ENCODE measurements around the gene TMEM119. TPM values are rescaled to one million over a fixed set of nuclear protein-coding genes. Genes with fewer than 3 reads are reported as not detected.

The TMEM119 gene
- total and polyA plus RNA-seq, 2 experiments from 2014 or later, result 55.5 to 93.2 TPM

GRCh38 chr12:108543652-108544051 is 54.2 kb downstream of the TMEM119 start:
- no peak overlapping the region for H3K9ac ChIP-seq
- no peak overlapping the region for H3K27ac ChIP-seq
- in situ Hi-C loops (cut with MboI), result no loop called here
- peak; percentile 30 for DNase-seq
- peaks cover 97% of the 10 kb centered on the region for H3K79me2 ChIP-seq (ENCODE audit: insufficient read depth)
- no peak overlapping the region for H3K4me2 ChIP-seq (ENCODE audit: unreplicated experiment)
- peaks cover 13% of the 10 kb centered on the region; the same call in 1 of the 2 replicates for H3F3A ChIP-seq (ENCODE audit: insufficient read depth)
- H3K9me3 ChIP-seq (ENCODE audit: low read depth), result no peaks in the 10 kb centered on the region
- H3K9me2 ChIP-seq (ENCODE audit: insufficient read depth), result no peaks in the 10 kb centered on the region
- H4K20me1 ChIP-seq (ENCODE audit: insufficient read depth), result no peaks in the 10 kb centered on the region
- H2AFZ ChIP-seq, result no peak overlapping the region
- WGBS, 2 experiments (ENCODE audit: low coverage in 1 of 2, low lambda C conversion rate in 2 of 2, missing lambda C conversion rate in 2 of 2), result 47 to 50% methylated on average over 3 of the region's 3 CpGs
- peaks cover 7% of the 10 kb centered on the region; the same call in 1 of the 2 replicates for H3K4me1 ChIP-seq (ENCODE audit: insufficient read depth)
- TF ChIP-seq EZH2 (IDR thresholded peaks at IDR 0.05; ENCODE audit: insufficient read depth, poor library complexity, severe bottlenecking), result no peak
- no peak for TF ChIP-seq EZH2phosphoT487 (IDR thresholded peaks at IDR 0.05; ENCODE audit: insufficient read depth, low read depth)
- peaks cover 38% of the 10 kb centered on the region; the same call in 1 of the 2 replicates for H3K36me3 ChIP-seq (ENCODE audit: low read depth)
- no peaks in the 10 kb centered on the region for H3K27me3 ChIP-seq (replicated peaks; ENCODE audit: insufficient read depth)
- H3K4me3 ChIP-seq, result no peak overlapping the region

GRCh38 chr12:108542320-108542719 is 55.6 kb downstream of the TMEM119 start:
- TF ChIP-seq EZH2 (IDR thresholded peaks at IDR 0.05; ENCODE audit: insufficient read depth, poor library complexity, severe bottlenecking) (no peak), EZH2phosphoT487 (IDR thresholded peaks at IDR 0.05; ENCODE audit: insufficient read depth, low read depth) (no peak)
- no peaks in the 10 kb centered on the region for H3K9me2 ChIP-seq (ENCODE audit: insufficient read depth)
- H3K9me3 ChIP-seq (ENCODE audit: low read depth), result no peaks in the 10 kb centered on the region
- no peaks in the 10 kb centered on the region for H4K20me1 ChIP-seq (ENCODE audit: insufficient read depth)
- H2AFZ ChIP-seq, result no peak overlapping the region
- no peaks in the 10 kb centered on the region for H3K27me3 ChIP-seq (replicated peaks; ENCODE audit: insufficient read depth)
- H3K4me2 ChIP-seq (ENCODE audit: unreplicated experiment), result no peak overlapping the region
- in situ Hi-C loops (cut with MboI), result no loop called here
- H3F3A ChIP-seq (ENCODE audit: insufficient read depth), result peaks cover 13% of the 10 kb centered on the region; the same call in 1 of the 2 replicates
- peak; percentile 36 for DNase-seq
- peaks cover 96% of the 10 kb centered on the region for H3K79me2 ChIP-seq (ENCODE audit: insufficient read depth)
- H3K4me1 ChIP-seq (ENCODE audit: insufficient read depth), result peaks cover 7% of the 10 kb centered on the region; the same call in 1 of the 2 replicates
- H3K36me3 ChIP-seq (ENCODE audit: low read depth), result peaks cover 38% of the 10 kb centered on the region
- H3K9ac ChIP-seq, result peak overlapping the region; percentile 73; the same call in 1 of the 2 replicates
- H3K27ac ChIP-seq, result peak overlapping the region; percentile 71; the same call in 1 of the 2 replicates
- WGBS, 2 experiments (ENCODE audit: low coverage in 1 of 2, low lambda C conversion rate in 2 of 2, missing lambda C conversion rate in 2 of 2), result 53 to 61% methylated on average over 4 of the region's 4 CpGs
- no peak overlapping the region for H3K4me3 ChIP-seq

Small RNA genes lying within 50 kb of the gene (microRNA-seq; reads per million reads assigned to microRNA genes)
- gene MIR4496 (ENCODE audit: borderline number of aligned reads), result not detected

Other genes starting within 250 kb of the TMEM119 start
- 8.6 and 9.4 TPM in 2 replicates for gene FICD, start 82.8 kb downstream of the TMEM119 start, total RNA-seq (2014; rRNA removed; shearing (Covaris generic))
- gene FICD, start 82.8 kb downstream of the TMEM119 start, polyA plus RNA-seq (2016; fragmentation: Nextera tagmentation; extraction: Ambion mirVana), result 11.6 TPM in 2 replicates
- 29.7 and 34.0 TPM in 2 replicates for gene SART3, start 36.9 kb downstream of the TMEM119 start, total RNA-seq (2014; rRNA removed; shearing (Covaris generic))
- gene SART3, start 36.9 kb downstream of the TMEM119 start, polyA plus RNA-seq (2016; fragmentation: Nextera tagmentation; extraction: Ambion mirVana), result 20.5 and 20.8 TPM in 2 replicates
- 145 and 159 TPM in 2 replicates for gene ISCU, start 35.5 kb downstream of the TMEM119 start, total RNA-seq (2014; rRNA removed; shearing (Covaris generic))
- 237 and 240 TPM in 2 replicates for gene ISCU, start 35.5 kb downstream of the TMEM119 start, polyA plus RNA-seq (2016; fragmentation: Nextera tagmentation; extraction: Ambion mirVana)
- 4.4 and 6.1 TPM in 2 replicates for gene SELPLG, start 35.8 kb upstream of the TMEM119 start, total RNA-seq (2014; rRNA removed; shearing (Covaris generic))
- gene SELPLG, start 35.8 kb upstream of the TMEM119 start, polyA plus RNA-seq (2016; fragmentation: Nextera tagmentation; extraction: Ambion mirVana), result 6.2 and 6.7 TPM in 2 replicates
- 170 and 172 TPM in 2 replicates for gene CORO1C, start 133.4 kb upstream of the TMEM119 start, total RNA-seq (2014; rRNA removed; shearing (Covaris generic))
- gene CORO1C, start 133.4 kb upstream of the TMEM119 start, polyA plus RNA-seq (2016; fragmentation: Nextera tagmentation; extraction: Ambion mirVana), result 401 and 403 TPM in 2 replicates

Data from GM23248 (cell line).